Breast epithelium (tissue), 3 donors: ENCODE data around the gene NCOA1.

Experiments
- CTCF ChIP-seq, 3 donors: fragments of 450-650 bp; IDR thresholded peaks; one replicate each; pipeline ENCODE4 v1.5.1; 2016 to 2017; ENCODE audit warnings: antibody characterized with exemption in 3 of 3, mild to moderate bottlenecking in 3 of 3, moderate library complexity in 3 of 3
- POLR2A ChIP-seq: fragments of 450-650 bp; IDR thresholded peaks from one replicate; pipeline ENCODE4 v1.6.1; 2016; ENCODE audit warnings: antibody characterized with exemption, mild to moderate bottlenecking, moderate library complexity
- POLR2AphosphoS5 ChIP-seq, 3 donors: sonication (generic); formaldehyde crosslinking; IDR thresholded peaks; one replicate each; pipeline ENCODE4 v1.6.1; 2017; ENCODE audit warnings: antibody characterized with exemption in 3 of 3

- no peak for TF ChIP-seq POLR2A
- TF ChIP-seq CTCF (IDR thresholded peaks at IDR 0.05): no peak
- no peak for TF ChIP-seq POLR2AphosphoS5 (IDR thresholded peaks at IDR 0.05)
Measured at GRCh38 chr2:24496959-24497358, 5.9 kb downstream of the NCOA1 start.
